Retinal pigment epithelial cell (primary cell): ENCODE data around the gene GAA.

Experiments used
- DNase-seq: peaks from one replicate; pipeline ENCODE4 v3.0.0-alpha.2; 2010; ENCODE audit warnings: low read depth
- H3K4me3 ChIP-seq: 2 replicates; pipeline ENCODE4 v1.5.1; 2011; ENCODE audit warnings: mild to moderate bottlenecking, low read length, control low read depth, moderate library complexity
- CTCF ChIP-seq: conservative IDR thresholded peaks from 2 replicates; pipeline ENCODE4 v1.5.1; 2011; ENCODE audit warnings: low read depth, low read length, control low read depth, inconsistent platforms

Gene GAA

GRCh38 chr17:80091376-80091775 lies 10.0 kb upstream of the GAA start:
- H3K4me3 ChIP-seq = no peak overlapping the region
- DNase-seq = no peak

GRCh38 chr17:80092959-80093358 lies 8.4 kb upstream of the GAA start:
- H3K4me3 ChIP-seq = no peak overlapping the region
- DNase-seq = no peak
- TF ChIP-seq CTCF = no peak

More at GRCh38 chr17:80091376-80091775, 10.0 kb upstream of the GAA start:
- TF ChIP-seq CTCF = no peak

- no peak overlapping the region for H3K4me3 ChIP-seq
- DNase-seq = no peak
- TF ChIP-seq CTCF = no peak
Measured at GRCh38 chr17:80095038-80095843, 6.1 kb upstream of the GAA start.

GRCh38 chr17:80095844-80096475 lies 5.4 kb upstream of the GAA start:
- no peak overlapping the region for H3K4me3 ChIP-seq
- no peak for DNase-seq
- TF ChIP-seq CTCF = no peak

- H3K4me3 ChIP-seq = no peak overlapping the region
- no peak for TF ChIP-seq CTCF
- no peak for DNase-seq
Measured at GRCh38 chr17:80096561-80097021, 4.8 kb upstream of the GAA start.

- no peak for DNase-seq
- TF ChIP-seq CTCF = no peak
Measured at GRCh38 chr17:80097127-80097621, 4.2 kb upstream of the GAA start.

More at GRCh38 chr17:80097127-80097621, 4.2 kb upstream of the GAA start:
- no peak overlapping the region for H3K4me3 ChIP-seq
